Measurements from ENCODE around the gene PTPMT1.

DNA sequence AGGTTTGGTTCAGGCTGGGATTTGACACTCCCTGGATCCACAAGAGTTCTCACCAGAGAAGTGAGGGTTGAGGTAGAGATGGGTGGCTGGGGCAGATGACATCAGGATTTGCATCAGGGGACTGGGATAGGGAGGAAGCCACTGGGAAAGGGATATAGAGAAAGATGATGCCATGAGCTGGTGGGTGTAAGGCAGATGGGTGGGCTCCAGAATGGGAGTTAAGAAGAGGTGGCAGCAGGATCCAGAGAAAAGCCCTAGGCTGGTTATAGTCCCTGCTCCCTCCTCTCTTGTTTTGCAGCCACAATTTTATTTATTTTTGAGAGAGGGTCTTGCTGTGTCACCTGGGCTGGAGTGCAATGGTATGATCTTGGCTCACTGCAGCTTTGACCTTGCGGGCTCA, 30.6 kb downstream of the PTPMT1 start:
- TF ChIP-seq POLR2AphosphoS5 (IDR thresholded peaks at IDR 0.05) (no peak), POLR2A (IDR thresholded peaks at IDR 0.05) (no peak), EP300 (IDR thresholded peaks at IDR 0.05) (no peak)
- TF ChIP-seq, protein P1, sequence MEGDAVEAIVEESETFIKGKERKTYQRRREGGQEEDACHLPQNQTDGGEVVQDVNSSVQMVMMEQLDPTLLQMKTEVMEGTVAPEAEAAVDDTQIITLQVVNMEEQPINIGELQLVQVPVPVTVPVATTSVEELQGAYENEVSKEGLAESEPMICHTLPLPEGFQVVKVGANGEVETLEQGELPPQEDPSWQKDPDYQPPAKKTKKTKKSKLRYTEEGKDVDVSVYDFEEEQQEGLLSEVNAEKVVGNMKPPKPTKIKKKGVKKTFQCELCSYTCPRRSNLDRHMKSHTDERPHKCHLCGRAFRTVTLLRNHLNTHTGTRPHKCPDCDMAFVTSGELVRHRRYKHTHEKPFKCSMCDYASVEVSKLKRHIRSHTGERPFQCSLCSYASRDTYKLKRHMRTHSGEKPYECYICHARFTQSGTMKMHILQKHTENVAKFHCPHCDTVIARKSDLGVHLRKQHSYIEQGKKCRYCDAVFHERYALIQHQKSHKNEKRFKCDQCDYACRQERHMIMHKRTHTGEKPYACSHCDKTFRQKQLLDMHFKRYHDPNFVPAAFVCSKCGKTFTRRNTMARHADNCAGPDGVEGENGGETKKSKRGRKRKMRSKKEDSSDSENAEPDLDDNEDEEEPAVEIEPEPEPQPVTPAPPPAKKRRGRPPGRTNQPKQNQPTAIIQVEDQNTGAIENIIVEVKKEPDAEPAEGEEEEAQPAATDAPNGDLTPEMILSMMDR (IDR thresholded peaks at IDR 0.05): no peak
